H7 (cell line): Measurements from ENCODE around the gene BAZ2B. TPM values are rescaled to one million over a fixed set of nuclear protein-coding genes. Genes with fewer than 3 reads are reported as not detected.

Source experiments
- DNase-seq: peaks from one replicate; pipeline ENCODE4 v3.0.0; 2012
- H3K27me3 ChIP-seq: 2 replicates; pipeline ENCODE4 v1.6.0; 2011; ENCODE audit warnings: mild to moderate bottlenecking, low read length; ENCODE audit not compliant: control insufficient read depth, insufficient read depth
- H3K36me3 ChIP-seq: replicated peaks from 2 replicates; pipeline ENCODE4 v1.5.1; 2011; ENCODE audit warnings: low read length; ENCODE audit not compliant: control insufficient read depth, insufficient read depth
- H3K4me3 ChIP-seq: 2 replicates; pipeline ENCODE4 v1.5.1; 2011; ENCODE audit warnings: low read depth, mild to moderate bottlenecking, control low read depth, low read length, moderate library complexity; ENCODE audit not compliant: insufficient read depth
- total RNA-seq: library from RNA; depleted of rRNA; stranded (reverse); fragments of >200 nt; shearing (Covaris generic); gene quantifications from 2 replicates; pipeline ENCODE4 v1.2.3, GENCODE V29; 2014; rRNA removed

Gene BAZ2B
- total RNA-seq, 1 experiment from 2014 or later: 16.3 TPM

DNA sequence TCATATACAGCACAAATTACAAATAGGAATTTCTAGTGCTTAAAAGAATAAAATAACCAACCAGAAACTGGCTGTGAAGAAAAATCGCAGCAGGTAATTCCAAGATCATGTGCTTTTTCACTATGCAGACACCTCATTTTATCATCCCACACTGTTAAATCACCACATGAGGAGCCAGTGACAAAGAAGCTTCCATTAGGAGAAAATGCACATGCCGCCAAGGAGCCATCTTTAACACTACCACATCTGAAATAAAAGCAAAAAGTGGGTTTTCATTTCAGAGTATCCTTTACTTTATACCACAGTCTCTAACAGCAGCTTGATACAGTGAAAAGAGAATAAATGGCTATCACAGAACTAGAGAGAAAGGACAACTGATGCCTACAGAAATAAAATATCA is 336.6 kb downstream of the BAZ2B start:
- no peak overlapping the region for H3K4me3 ChIP-seq
- DNase-seq: no peak
- no peaks in the 10 kb centered on the region for H3K36me3 ChIP-seq
- no peaks in the 10 kb centered on the region for H3K27me3 ChIP-seq

DNA sequence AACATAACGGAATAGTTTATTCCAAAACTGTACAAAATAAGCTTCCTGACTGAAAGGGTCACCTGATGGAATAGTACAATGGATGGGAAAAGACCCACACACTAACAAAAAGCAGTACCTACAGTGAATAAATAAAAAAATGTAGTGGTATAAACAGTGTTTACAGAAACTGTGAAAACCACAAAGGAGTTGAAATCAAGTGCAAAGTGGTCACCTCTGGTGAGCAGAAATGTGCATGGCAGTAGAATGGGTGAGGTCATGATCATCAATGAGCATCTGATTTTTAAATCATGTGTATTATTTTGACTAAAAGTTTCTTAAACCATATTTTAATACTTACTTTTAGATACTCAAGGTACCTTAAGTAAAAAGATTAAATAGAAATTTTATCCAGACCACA is 341.2 kb downstream of the BAZ2B start:
- no peaks in the 10 kb centered on the region for H3K36me3 ChIP-seq
- DNase-seq: no peak
- no peak overlapping the region for H3K4me3 ChIP-seq
- H3K27me3 ChIP-seq: no peaks in the 10 kb centered on the region

GRCh38 chr2:159272156-159272555 is 344.2 kb downstream of the BAZ2B start:
- no peaks in the 10 kb centered on the region for H3K36me3 ChIP-seq
- no peak for DNase-seq
- H3K4me3 ChIP-seq: no peak overlapping the region
- H3K27me3 ChIP-seq: no peaks in the 10 kb centered on the region

DNA sequence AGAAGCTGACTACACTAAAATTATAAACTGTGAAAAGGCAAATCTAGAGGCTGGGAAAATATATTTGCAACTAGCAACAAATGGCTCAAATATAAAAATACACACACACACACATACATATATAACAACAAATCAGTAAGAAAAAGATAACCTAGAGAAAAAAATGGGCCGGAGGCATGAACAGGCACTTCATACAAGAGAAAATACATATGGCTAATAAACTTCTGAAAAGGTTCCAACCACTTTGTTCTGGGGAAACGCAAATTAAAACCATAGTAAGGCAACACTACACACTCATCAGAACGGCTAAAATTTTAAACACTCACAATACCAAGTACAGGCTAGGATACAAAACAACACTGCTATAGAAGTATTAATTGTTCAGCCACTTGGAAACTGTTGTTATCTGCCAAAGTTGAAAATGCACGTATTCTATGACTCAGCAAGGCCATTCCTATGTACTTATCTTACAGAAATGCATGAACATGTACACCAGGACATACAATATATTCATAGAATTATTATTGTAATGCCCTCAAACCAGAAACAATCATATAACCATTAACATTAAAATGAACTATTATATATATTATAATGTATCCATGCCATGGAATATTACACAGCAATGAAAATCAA is 345.5 kb downstream of the BAZ2B start:
- no peaks in the 10 kb centered on the region for H3K27me3 ChIP-seq
- no peaks in the 10 kb centered on the region for H3K36me3 ChIP-seq
- H3K4me3 ChIP-seq: no peak overlapping the region
- no peak for DNase-seq

Other genes starting within 250 kb of the BAZ2B start
- gene MARCHF7, start 96.0 kb upstream of the BAZ2B start, total RNA-seq: 121 and 129 TPM in 2 replicates
- gene CD302, start 181.7 kb upstream of the BAZ2B start, total RNA-seq: 0.33 and 1.2 TPM in 2 replicates